GM03348 (cell line): Measurements from ENCODE around the gene INTS11.
"Not testable (repeated sequence)": the region's sequence is repeated elsewhere in the genome, so short reads cannot be mapped to it uniquely, and the experiment has no call there.

Source experiments
- DNase-seq: peaks from one replicate; pipeline ENCODE4 v3.0.0; 2012; ENCODE audit warnings: low spot score

The INTS11 gene

GRCh38 chr1:1329304-1330210 lies 5.1 kb upstream of the INTS11 start:
- no peak for DNase-seq

GRCh38 chr1:1328254-1328653 lies 3.8 kb upstream of the INTS11 start:
- DNase-seq, result no peak

GRCh38 chr1:1327291-1327690 lies 2.8 kb upstream of the INTS11 start:
- no peak for DNase-seq

GRCh38 chr1:1326075-1326605 lies 1.7 kb upstream of the INTS11 start:
- DNase-seq, result no peak

- no peak for DNase-seq
Observed at GRCh38 chr1:1325288-1326074, 1.0 kb upstream of the INTS11 start.

- no peak for DNase-seq
Observed at GRCh38 chr1:1324084-1324523, 356 bp downstream of the INTS11 start.

GRCh38 chr1:1322952-1323351 lies 1.5 kb downstream of the INTS11 start:
- no peak for DNase-seq

- DNase-seq, result no peak
Observed at GRCh38 chr1:1322418-1322817, 2.0 kb downstream of the INTS11 start.

- DNase-seq, result no peak
Observed at GRCh38 chr1:1321477-1321876, 3.0 kb downstream of the INTS11 start.

GRCh38 chr1:1320666-1321448 lies 3.6 kb downstream of the INTS11 start:
- DNase-seq, result no peak

- no peak for DNase-seq
Observed at GRCh38 chr1:1319646-1319941, 4.9 kb downstream of the INTS11 start.

- no peak for DNase-seq
Observed at GRCh38 chr1:1318777-1319645, 5.4 kb downstream of the INTS11 start.

GRCh38 chr1:1318131-1318652 lies 6.3 kb downstream of the INTS11 start:
- DNase-seq, result peak; percentile 68

- no peak for DNase-seq
Observed at GRCh38 chr1:1317420-1317819, 7.0 kb downstream of the INTS11 start.

- DNase-seq, result not testable (repeated sequence)
Observed at GRCh38 chr1:1316199-1316598, 8.3 kb downstream of the INTS11 start.

GRCh38 chr1:1315435-1315954 lies 9.0 kb downstream of the INTS11 start:
- DNase-seq, result no peak

- DNase-seq, result no peak
Observed at GRCh38 chr1:1314678-1315335, 9.7 kb downstream of the INTS11 start.

GRCh38 chr1:1314237-1314586 lies 10.2 kb downstream of the INTS11 start:
- no peak for DNase-seq

GRCh38 chr1:1313500-1314236 lies 10.8 kb downstream of the INTS11 start:
- no peak for DNase-seq
